SK-N-SH treated with all-trans-retinoic acid at 6 μM for 48 hours (cell line): ENCODE measurements around the gene MAST4.

Experiments
- ARNTL ChIP-seq: fragments of 450-650 bp; formaldehyde crosslinking; IDR thresholded peaks from 2 replicates; pipeline ENCODE4 v1.5.0; 2020; ENCODE audit warnings: low read depth, mild to moderate bottlenecking, moderate library complexity, borderline replicate concordance
- BACH2 ChIP-seq: fragments of 250-450 bp; sonication (Bioruptor Pico); IDR thresholded peaks from 2 replicates; pipeline ENCODE4 v1.9.0; 2021; ENCODE audit warnings: mild to moderate bottlenecking, borderline replicate concordance
- ESRRG ChIP-seq: fragments of 250-450 bp; sonication (Bioruptor Pico); IDR thresholded peaks from 2 replicates; pipeline ENCODE4 v1.6.1; 2021; ENCODE audit warnings: mild to moderate bottlenecking
- ISL1 ChIP-seq: fragments of 250-450 bp; sonication (Bioruptor Pico); IDR thresholded peaks from 2 replicates; pipeline ENCODE4 v2.1.2; 2022; ENCODE audit warnings: mild to moderate bottlenecking, moderate library complexity
- PPARA ChIP-seq: fragments of 250-450 bp; sonication (Bioruptor Pico); IDR thresholded peaks from 2 replicates; pipeline ENCODE4 v1.5.0; 2020; ENCODE audit warnings: mild to moderate bottlenecking, borderline replicate concordance
- RARB ChIP-seq: fragments of 250-450 bp; sonication (Bioruptor Pico); IDR thresholded peaks from 2 replicates; pipeline ENCODE4 v1.8.0; 2021; ENCODE audit warnings: mild to moderate bottlenecking, moderate library complexity
- TCF4 ChIP-seq: fragments of 250-450 bp; sonication (Bioruptor Pico); IDR thresholded peaks from 2 replicates; pipeline ENCODE4 v1.8.0; 2021; ENCODE audit warnings: mild to moderate bottlenecking, moderate library complexity, borderline replicate concordance
- ZFP3 ChIP-seq: fragments of 250-450 bp; sonication (Bioruptor Pico); IDR thresholded peaks from 2 replicates; pipeline ENCODE4 v1.5.0; 2020; ENCODE audit warnings: mild to moderate bottlenecking, moderate library complexity
- ZFP30 ChIP-seq: fragments of 450-650 bp; formaldehyde crosslinking; IDR thresholded peaks from 2 replicates; pipeline ENCODE4 v1.5.0; 2022; ENCODE audit warnings: mild to moderate bottlenecking, moderate library complexity
- ZNF565 ChIP-seq: fragments of 450-650 bp; formaldehyde crosslinking; conservative IDR thresholded peaks from 2 replicates; pipeline ENCODE4 v1.5.0; 2020; ENCODE audit warnings: low read depth, mild to moderate bottlenecking, moderate library complexity
- TF ChIP-seq, protein P1 (sequence below): fragments of 250-450 bp; sonication (Bioruptor Pico); IDR thresholded peaks from 2 replicates; pipeline ENCODE4 v1.5.1; 2020; ENCODE audit warnings: low read depth, mild to moderate bottlenecking, moderate library complexity
- TF ChIP-seq, protein P2 (sequence below): fragments of 250-450 bp; sonication (Bioruptor Pico); IDR thresholded peaks from 2 replicates; pipeline ENCODE4 v1.8.0; 2020; ENCODE audit warnings: mild to moderate bottlenecking, moderate library complexity, borderline replicate concordance
- TF ChIP-seq, protein P3 (sequence below): fragments of 250-450 bp; sonication (Bioruptor Pico); IDR thresholded peaks from 2 replicates; pipeline ENCODE4 v1.5.0; 2020; ENCODE audit warnings: mild to moderate bottlenecking, moderate library complexity

DNA sequence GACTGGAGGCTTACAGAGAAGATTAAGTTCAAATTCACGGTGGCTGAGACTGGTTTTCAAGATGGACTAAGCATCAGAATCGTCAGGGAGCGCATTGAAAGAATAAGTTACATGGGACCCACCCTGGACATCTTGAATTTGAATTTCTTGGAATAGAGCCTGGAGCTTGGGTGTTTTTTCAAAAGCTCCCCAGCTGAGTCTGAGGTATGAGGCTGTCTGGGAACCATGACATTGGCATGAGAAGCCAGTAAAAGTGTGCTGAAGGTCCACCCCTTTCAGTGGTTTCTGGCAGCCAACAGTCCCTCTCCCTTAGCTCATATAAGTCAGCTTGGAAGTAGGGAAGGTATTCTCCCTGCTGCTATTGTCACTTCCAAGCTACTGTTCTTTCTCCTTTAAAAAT is 97.8 kb downstream of the MAST4 start:
- TF ChIP-seq ZFP3 (CRISPR knock-in tag) (no peak), RARB (CRISPR knock-in tag) (no peak), ZFP30 (no peak), ARNTL (CRISPR knock-in tag) (no peak), ZNF565 (CRISPR knock-in tag) (no peak), BACH2 (no peak), ISL1 (CRISPR knock-in tag) (no peak), ESRRG (no peak), PPARA (CRISPR knock-in tag) (no peak), TCF4 (CRISPR knock-in tag) (no peak)
- TF ChIP-seq, protein P1, sequence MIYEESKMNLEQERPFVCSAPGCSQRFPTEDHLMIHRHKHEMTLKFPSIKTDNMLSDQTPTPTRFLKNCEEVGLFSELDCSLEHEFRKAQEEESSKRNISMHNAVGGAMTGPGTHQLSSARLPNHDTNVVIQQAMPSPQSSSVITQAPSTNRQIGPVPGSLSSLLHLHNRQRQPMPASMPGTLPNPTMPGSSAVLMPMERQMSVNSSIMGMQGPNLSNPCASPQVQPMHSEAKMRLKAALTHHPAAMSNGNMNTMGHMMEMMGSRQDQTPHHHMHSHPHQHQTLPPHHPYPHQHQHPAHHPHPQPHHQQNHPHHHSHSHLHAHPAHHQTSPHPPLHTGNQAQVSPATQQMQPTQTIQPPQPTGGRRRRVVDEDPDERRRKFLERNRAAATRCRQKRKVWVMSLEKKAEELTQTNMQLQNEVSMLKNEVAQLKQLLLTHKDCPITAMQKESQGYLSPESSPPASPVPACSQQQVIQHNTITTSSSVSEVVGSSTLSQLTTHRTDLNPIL (CRISPR knock-in tag) = no peak
- TF ChIP-seq, protein P2, sequence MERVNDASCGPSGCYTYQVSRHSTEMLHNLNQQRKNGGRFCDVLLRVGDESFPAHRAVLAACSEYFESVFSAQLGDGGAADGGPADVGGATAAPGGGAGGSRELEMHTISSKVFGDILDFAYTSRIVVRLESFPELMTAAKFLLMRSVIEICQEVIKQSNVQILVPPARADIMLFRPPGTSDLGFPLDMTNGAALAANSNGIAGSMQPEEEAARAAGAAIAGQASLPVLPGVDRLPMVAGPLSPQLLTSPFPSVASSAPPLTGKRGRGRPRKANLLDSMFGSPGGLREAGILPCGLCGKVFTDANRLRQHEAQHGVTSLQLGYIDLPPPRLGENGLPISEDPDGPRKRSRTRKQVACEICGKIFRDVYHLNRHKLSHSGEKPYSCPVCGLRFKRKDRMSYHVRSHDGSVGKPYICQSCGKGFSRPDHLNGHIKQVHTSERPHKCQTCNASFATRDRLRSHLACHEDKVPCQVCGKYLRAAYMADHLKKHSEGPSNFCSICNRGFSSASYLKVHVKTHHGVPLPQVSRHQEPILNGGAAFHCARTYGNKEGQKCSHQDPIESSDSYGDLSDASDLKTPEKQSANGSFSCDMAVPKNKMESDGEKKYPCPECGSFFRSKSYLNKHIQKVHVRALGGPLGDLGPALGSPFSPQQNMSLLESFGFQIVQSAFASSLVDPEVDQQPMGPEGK (CRISPR knock-in tag) = no peak
- TF ChIP-seq, protein P3, sequence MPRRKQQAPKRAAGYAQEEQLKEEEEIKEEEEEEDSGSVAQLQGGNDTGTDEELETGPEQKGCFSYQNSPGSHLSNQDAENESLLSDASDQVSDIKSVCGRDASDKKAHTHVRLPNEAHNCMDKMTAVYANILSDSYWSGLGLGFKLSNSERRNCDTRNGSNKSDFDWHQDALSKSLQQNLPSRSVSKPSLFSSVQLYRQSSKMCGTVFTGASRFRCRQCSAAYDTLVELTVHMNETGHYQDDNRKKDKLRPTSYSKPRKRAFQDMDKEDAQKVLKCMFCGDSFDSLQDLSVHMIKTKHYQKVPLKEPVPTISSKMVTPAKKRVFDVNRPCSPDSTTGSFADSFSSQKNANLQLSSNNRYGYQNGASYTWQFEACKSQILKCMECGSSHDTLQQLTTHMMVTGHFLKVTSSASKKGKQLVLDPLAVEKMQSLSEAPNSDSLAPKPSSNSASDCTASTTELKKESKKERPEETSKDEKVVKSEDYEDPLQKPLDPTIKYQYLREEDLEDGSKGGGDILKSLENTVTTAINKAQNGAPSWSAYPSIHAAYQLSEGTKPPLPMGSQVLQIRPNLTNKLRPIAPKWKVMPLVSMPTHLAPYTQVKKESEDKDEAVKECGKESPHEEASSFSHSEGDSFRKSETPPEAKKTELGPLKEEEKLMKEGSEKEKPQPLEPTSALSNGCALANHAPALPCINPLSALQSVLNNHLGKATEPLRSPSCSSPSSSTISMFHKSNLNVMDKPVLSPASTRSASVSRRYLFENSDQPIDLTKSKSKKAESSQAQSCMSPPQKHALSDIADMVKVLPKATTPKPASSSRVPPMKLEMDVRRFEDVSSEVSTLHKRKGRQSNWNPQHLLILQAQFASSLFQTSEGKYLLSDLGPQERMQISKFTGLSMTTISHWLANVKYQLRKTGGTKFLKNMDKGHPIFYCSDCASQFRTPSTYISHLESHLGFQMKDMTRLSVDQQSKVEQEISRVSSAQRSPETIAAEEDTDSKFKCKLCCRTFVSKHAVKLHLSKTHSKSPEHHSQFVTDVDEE (CRISPR knock-in tag) = no peak
